Epithelial cell of esophagus (primary cell): ENCODE results near the gene FMNL2.

Experiments used
- DNase-seq: peaks from one replicate; pipeline ENCODE4 v3.0.0; 2010; ENCODE audit warnings: low read depth
- H3K4me3 ChIP-seq: 2 replicates; pipeline ENCODE4 v1.5.1; 2011; ENCODE audit warnings: mild to moderate bottlenecking, low read length, control low read depth
- TF ChIP-seq, protein P1 (sequence below): IDR thresholded peaks from 2 replicates; pipeline ENCODE4 v1.5.1; 2011; ENCODE audit warnings: low read depth, mild to moderate bottlenecking, low read length, control low read depth, inconsistent platforms; ENCODE audit not compliant: insufficient read depth; ENCODE audit errors: missing control alignments

FMNL2 gene

GRCh38 chr2:152581360-152581759 is 246.4 kb downstream of the FMNL2 start:
- peak; percentile 24 for DNase-seq
- TF ChIP-seq, protein P1, sequence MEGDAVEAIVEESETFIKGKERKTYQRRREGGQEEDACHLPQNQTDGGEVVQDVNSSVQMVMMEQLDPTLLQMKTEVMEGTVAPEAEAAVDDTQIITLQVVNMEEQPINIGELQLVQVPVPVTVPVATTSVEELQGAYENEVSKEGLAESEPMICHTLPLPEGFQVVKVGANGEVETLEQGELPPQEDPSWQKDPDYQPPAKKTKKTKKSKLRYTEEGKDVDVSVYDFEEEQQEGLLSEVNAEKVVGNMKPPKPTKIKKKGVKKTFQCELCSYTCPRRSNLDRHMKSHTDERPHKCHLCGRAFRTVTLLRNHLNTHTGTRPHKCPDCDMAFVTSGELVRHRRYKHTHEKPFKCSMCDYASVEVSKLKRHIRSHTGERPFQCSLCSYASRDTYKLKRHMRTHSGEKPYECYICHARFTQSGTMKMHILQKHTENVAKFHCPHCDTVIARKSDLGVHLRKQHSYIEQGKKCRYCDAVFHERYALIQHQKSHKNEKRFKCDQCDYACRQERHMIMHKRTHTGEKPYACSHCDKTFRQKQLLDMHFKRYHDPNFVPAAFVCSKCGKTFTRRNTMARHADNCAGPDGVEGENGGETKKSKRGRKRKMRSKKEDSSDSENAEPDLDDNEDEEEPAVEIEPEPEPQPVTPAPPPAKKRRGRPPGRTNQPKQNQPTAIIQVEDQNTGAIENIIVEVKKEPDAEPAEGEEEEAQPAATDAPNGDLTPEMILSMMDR: no peak
- H3K4me3 ChIP-seq: no peak overlapping the region

DNA sequence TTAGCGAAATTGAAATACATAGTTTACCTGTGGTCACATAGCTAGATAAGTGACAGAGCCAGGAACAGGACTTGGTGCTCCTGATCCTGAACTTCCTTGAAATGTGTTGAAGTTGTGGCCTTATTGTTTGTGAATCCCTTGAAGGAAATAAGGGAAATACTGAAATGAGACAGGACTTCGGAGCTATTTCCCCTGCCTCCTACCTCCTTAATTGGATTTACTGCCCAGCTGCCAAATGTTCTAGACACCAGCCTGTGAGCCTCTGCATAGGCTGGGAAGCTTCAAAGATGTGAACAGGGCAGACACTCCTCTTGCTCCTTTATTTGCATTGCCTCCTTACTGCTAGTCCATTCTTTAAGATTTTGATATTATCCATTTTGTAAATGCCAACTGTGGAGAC is 247.1 kb downstream of the FMNL2 start:
- no peak for DNase-seq
- TF ChIP-seq, protein P1: no peak
- H3K4me3 ChIP-seq: no peak overlapping the region

- H3K4me3 ChIP-seq: no peak overlapping the region
- TF ChIP-seq, protein P1: no peak
- DNase-seq: no peak
Observed at GRCh38 chr2:152583512-152584229, 248.7 kb downstream of the FMNL2 start.

DNA sequence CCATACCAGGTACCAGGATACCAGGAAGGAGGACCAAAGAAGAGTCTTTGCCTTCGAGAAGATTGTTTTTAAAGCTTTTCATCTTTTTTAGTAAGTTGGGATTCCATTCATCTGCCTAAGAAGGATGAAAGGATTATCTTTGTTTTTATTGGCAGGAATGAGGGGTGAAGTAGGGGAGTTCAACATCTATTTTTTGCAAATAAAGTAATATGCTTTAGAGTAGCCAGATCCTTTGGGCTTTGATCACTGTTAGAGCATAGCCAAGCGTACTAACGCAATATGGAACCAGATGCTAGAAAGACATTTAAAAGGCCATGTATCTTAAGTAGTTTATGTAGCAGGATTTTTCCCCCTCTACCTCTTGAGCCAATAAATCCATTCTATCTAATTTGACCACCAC is 249.3 kb downstream of the FMNL2 start:
- no peak overlapping the region for H3K4me3 ChIP-seq
- DNase-seq: no peak
- TF ChIP-seq, protein P1: no peak

DNA sequence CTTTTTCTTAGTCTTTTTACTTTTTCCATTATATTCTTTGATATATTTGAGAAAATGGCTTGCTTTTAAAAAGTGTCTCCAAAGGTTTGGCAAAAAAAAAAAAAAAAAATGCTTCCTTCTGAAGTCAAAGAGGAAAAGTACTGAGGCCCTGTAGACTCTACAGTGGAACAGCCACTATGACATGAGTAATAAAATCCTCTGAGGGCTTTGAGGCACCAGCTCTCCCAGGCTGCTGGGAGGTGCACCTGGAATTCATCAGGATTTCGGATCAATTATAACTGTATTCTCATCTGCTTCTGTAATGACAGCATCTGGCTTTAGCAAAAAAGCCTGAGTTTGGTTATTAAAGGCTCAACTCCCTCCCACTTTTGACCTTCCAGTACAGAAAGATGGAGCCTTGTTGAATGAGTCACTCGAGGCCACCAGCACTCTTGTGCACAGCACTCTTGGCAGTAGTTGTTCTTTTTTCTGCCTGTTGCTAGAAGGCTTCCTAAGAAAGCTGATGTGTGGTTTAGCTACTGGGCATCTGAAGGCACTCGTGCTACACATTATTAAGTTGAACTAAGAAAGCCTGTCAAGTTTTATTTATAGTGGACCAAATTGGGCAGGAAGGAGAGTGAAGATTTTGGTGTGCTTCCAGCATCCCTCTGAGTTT is 251.0 kb downstream of the FMNL2 start:
- peak; percentile 29 for DNase-seq
- TF ChIP-seq, protein P1: no peak
- no peak overlapping the region for H3K4me3 ChIP-seq

DNA sequence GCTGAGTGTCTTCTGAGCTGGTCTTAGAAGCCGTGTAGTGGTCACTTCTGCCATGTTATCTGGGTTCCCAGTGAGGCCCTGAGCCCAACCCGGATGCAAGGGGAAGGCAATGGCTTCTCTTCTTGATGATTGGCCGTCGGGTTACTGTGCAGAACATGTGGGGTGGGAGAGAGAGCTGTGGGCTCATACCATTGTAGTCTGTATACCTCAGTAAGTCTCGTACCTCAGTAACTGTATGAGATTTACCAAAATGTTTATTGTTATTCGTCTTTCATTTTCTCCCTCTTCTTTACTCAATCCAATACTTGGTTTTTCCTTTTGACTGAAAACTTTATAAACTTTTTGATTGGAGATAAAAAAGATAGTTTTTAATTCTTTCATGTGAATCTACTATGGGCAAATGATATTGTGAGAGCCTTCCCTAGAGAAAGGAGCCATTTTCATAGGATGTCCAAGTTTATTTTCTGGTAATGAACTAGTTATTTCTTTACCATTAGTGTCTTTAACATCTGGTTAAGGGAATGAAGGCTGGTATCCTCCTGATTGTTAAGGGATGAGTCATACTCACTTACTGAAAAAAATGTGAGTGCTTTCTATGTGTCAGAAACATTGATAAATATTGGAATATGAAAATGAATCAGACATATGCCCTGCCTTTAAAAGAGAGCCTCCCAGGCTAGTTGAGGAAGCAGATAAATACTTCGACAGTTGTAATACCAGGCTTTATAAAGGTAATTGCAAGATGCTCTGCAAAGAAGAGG is 252.4 kb downstream of the FMNL2 start:
- DNase-seq: peak; percentile 38
- no peak overlapping the region for H3K4me3 ChIP-seq
- TF ChIP-seq, protein P1: no peak
